Spleen (tissue), 11 donors: Measurements from ENCODE around the gene KCNQ5. TPM values are rescaled to one million over a fixed set of nuclear protein-coding genes. Genes with fewer than 3 reads are reported as not detected.

ENCODE experiments used
- DNase-seq: peaks from one replicate; pipeline ENCODE4 v3.0.0-alpha.2; 2020
- H3K27ac ChIP-seq, 8 donors: fragments of 200-600 bp; sonication (generic) in 7 of 8; 1 replicate in 4 of 8; 2 replicates in 4 of 8; pipeline versions ENCODE4 v1.5.0 to v1.8.0; 2016 to 2021; ENCODE audit warnings: inconsistent platforms in 4 of 8, mild to moderate bottlenecking in 4 of 8, moderate library complexity in 1 of 8
- H3K27me3 ChIP-seq, 7 donors: fragments of 200-600 bp; sonication (generic) in 6 of 7; replicated peaks in 1 of 7; 1 replicate in 4 of 7; 2 replicates in 3 of 7; pipeline versions ENCODE4 v1.5.0 to v1.8.0; 2016 to 2021; ENCODE audit warnings: inconsistent platforms in 3 of 7, mild to moderate bottlenecking in 1 of 7
- H3K36me3 ChIP-seq, 6 donors: fragments of 200-600 bp; sonication (generic) in 5 of 6; 1 replicate in 4 of 6; 2 replicates in 2 of 6; pipeline versions ENCODE4 v1.5.0 to v1.8.0; 2016 to 2021; ENCODE audit warnings: inconsistent platforms in 2 of 6
- H3K4me1 ChIP-seq, 6 donors: fragments of 200-600 bp; sonication (generic) in 5 of 6; 1 replicate in 3 of 6; 2 replicates in 3 of 6; pipeline versions ENCODE4 v1.5.0 to v1.8.0; 2016 to 2021; ENCODE audit warnings: inconsistent platforms in 3 of 6
- H3K4me3 ChIP-seq, 8 donors: fragments of 200-600 bp; sonication (generic) in 7 of 8; 1 replicate in 4 of 8; 2 replicates in 4 of 8; pipeline versions ENCODE4 v1.5.0 to v1.8.0; 2016 to 2021; ENCODE audit warnings: inconsistent platforms in 4 of 8, mild to moderate bottlenecking in 4 of 8, moderate library complexity in 2 of 8
- H3K9me3 ChIP-seq, 8 donors: fragments of 200-600 bp; sonication (generic) in 7 of 8; 1 replicate in 4 of 8; 2 replicates in 4 of 8; pipeline versions ENCODE4 v1.5.0 to v1.8.0; 2016 to 2021; ENCODE audit warnings: inconsistent platforms in 4 of 8
- CTCF ChIP-seq, 11 experiments: fragments of 200-600 bp in 7 of 11; fragments of 450-650 bp in 4 of 11; sonication (generic) in 4 of 11; IDR thresholded peaks in 8 of 11; conservative IDR thresholded peaks in 3 of 11; 1 replicate in 7 of 11; 2 replicates in 4 of 11; pipeline versions ENCODE4 v1.4.0 to v1.8.0; 2016 to 2021; ENCODE audit warnings: antibody characterized with exemption in 11 of 11, inconsistent platforms in 4 of 11, mild to moderate bottlenecking in 1 of 11
- POLR2A ChIP-seq, 3 donors: fragments of 450-650 bp; IDR thresholded peaks; one replicate each; pipeline ENCODE4 v1.5.1; 2017; ENCODE audit warnings: antibody characterized with exemption in 3 of 3, mild to moderate bottlenecking in 1 of 3
- POLR2AphosphoS5 ChIP-seq, 3 donors: sonication (generic); formaldehyde crosslinking; IDR thresholded peaks; one replicate each; pipeline ENCODE4 v1.5.1; 2017; ENCODE audit warnings: antibody characterized with exemption in 3 of 3
- WGBS, 5 donors: extraction: QIAGEN DNeasy Blood & Tissue Kit in 3 of 5; methylation state at CpG; one replicate each; pipeline versions ENCODE4 v1.1.5 to v1.1.7; 2013 to 2018; 5-methylcytosine and 5-hydroxymethylcytosine counted together
- intact Hi-C: fragments of 100-400 bp; cut with DNase I; formaldehyde crosslinking; loops from one replicate; pipeline ENCODE4 v1.15.0; 2023; ENCODE audit warnings: low total_unique reads
- polyA plus RNA-seq, 3 donors: library from polyadenylated mRNA; stranded (reverse); fragments of 200-250 nt; gene quantifications; one replicate each; pipeline ENCODE4 v1.2.1, GENCODE V29; 2013
- total RNA-seq, 7 donors: library from RNA; depleted of rRNA in 3 of 7; stranded (reverse); fragments of >200 nt in 3 of 7; fragmentation: NEBNext Ultra II Directional in 4 of 7; extraction: Animal tissue kit (Norgen Biotek cat#: 25700) in 4 of 7; gene quantifications; one replicate each; pipeline versions ENCODE4 v1.1.0 to v1.2.1, GENCODE V29; 2016 to 2021
- donor health status: healthy with polysubstance abuse.
- donor health status: DM: no; HTN: no; CAD: no; lungs with moderate emphysema.
- donor health status: DM: no; HTN: no; CAD: no.
- donor health status: Bipolar disorder and iron deficiency.
- donor health status: healthy.
- donor health status: DM: no; HTN: no; CAD: no.
- donor health status: DM: yes; HTN: yes; CAD: no.

KCNQ5 gene
- total and polyA plus RNA-seq, 10 donors = 1.3 to 8.7 (median 4.4) TPM

DNA sequence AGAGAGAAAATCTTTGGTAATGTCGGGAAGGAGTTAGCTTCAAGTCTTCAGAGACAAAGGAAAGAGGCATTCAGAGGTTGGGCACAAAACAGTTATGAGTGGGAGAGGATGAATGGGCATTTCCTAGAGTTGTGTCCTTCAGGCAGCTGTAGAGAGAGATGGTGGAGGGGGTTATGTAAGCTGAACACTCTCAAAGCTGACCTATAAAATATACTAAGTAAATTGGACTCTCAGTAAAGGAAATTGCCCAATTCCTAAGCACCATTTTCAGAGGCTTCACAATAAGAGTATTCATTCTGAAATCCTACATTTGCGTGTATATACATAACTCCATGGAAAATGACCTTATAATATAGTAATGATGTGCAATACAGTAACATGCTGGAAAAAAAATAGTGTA lies 161.2 kb downstream of the KCNQ5 start:
- Histone ChIP-seq H3K36me3 (no peaks in the 10 kb centered on the region), H3K4me3 (no peak overlapping the region), H3K9me3 (no peaks in the 10 kb centered on the region), H3K4me1 (no peaks in the 10 kb centered on the region), H3K27ac (no peak overlapping the region), H3K27me3 (no peaks in the 10 kb centered on the region)
- DNase-seq = no peak
- WGBS, 5 donors = 74 to 93% (median 79%) methylated on average over 2 of the region's 2 CpGs
- TF ChIP-seq POLR2A (IDR thresholded peaks at IDR 0.05) = no peak
- no peak for TF ChIP-seq CTCF (IDR thresholded peaks at IDR 0.05 in 8 of 11, conservative IDR thresholded peaks at IDR 0.05 in 3 of 11)
- TF ChIP-seq POLR2AphosphoS5 (IDR thresholded peaks at IDR 0.05) = no peak
- intact Hi-C loops = no loop called here

DNA sequence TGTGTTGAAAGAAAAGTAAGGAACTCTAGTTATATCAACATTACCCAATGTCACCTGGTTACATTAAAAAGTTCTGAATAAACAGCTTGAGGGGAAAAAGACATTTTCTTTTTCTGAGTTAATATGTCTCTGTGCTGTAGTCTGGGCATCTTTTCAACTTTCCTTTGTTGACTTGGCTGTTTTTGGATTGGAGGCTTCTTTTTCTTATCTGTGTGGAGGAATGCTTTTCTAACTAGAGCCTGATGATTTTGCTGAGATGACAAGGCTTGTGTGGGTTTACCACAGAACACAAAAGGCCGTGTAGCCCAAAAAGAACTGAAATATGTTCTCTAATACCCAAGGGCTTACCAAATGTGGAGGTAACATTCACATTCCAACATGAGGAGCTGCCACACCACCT lies 161.8 kb downstream of the KCNQ5 start:
- no peak overlapping the region for H3K4me3 ChIP-seq
- no peaks in the 10 kb centered on the region for H3K27me3 ChIP-seq
- H3K4me1 ChIP-seq = no peaks in the 10 kb centered on the region
- 68 to 81% (median 76%) methylated on average over 1 of the region's 1 CpG for WGBS, 5 donors
- no peak for DNase-seq
- H3K36me3 ChIP-seq = no peaks in the 10 kb centered on the region
- no peak overlapping the region for H3K27ac ChIP-seq
- no peak for TF ChIP-seq POLR2AphosphoS5 (IDR thresholded peaks at IDR 0.05)
- no peak for TF ChIP-seq POLR2A (IDR thresholded peaks at IDR 0.05)
- TF ChIP-seq CTCF (IDR thresholded peaks at IDR 0.05 in 8 of 11, conservative IDR thresholded peaks at IDR 0.05 in 3 of 11) = no peak
- no peaks in the 10 kb centered on the region for H3K9me3 ChIP-seq
- intact Hi-C loops = no loop called here

DNA sequence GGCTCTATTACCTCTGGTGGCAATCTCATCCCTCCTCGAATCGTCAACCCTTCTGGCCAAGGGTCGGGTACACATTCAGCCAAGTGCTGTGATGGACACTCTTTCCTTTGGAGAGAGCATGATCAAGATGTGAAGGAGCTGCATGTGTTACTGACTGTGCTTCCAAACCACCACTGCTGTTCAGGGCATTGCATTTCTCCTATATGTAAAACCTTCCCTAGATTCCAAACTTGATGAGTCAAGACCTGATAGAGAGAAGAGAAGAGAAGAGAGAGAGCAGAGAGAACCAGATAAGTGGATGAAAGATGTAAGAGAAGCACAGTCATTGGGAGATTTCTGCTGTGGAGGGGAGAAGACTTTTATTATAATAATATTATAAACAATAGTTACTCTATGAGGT lies 162.2 kb downstream of the KCNQ5 start:
- 86 to 96% (median 91%) methylated on average over 3 of the region's 3 CpGs for WGBS, 5 donors
- H3K27me3 ChIP-seq = no peaks in the 10 kb centered on the region
- no peak overlapping the region for H3K27ac ChIP-seq
- H3K9me3 ChIP-seq = no peaks in the 10 kb centered on the region
- intact Hi-C loops = no loop called here
- H3K36me3 ChIP-seq = no peaks in the 10 kb centered on the region
- H3K4me1 ChIP-seq = no peaks in the 10 kb centered on the region
- TF ChIP-seq CTCF (IDR thresholded peaks at IDR 0.05 in 8 of 11, conservative IDR thresholded peaks at IDR 0.05 in 3 of 11) (no peak), POLR2A (IDR thresholded peaks at IDR 0.05) (no peak), POLR2AphosphoS5 (IDR thresholded peaks at IDR 0.05) (no peak)
- DNase-seq = no peak
- no peak overlapping the region for H3K4me3 ChIP-seq

DNA sequence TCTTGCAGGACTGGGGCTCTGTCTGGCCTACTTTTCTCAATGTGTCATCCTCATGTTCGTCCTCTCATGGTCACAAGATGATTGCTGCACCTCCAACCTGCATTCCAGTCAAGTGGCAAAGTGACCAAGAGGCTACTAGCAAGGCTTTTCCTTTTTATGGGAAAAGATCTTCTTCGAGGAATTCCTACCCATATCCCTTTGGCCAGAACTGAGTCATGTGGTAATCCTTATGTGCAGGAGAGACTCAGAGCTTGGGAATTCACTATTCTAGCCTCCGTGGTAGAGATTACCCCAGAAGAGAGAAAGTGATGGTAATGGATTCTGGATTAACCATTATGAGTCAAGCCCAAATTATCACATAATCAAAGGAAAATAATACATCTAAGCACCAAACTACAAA lies 162.7 kb downstream of the KCNQ5 start:
- Histone ChIP-seq H3K4me3 (no peak overlapping the region), H3K27me3 (no peaks in the 10 kb centered on the region), H3K36me3 (no peaks in the 10 kb centered on the region), H3K9me3 (no peaks in the 10 kb centered on the region), H3K4me1 (no peaks in the 10 kb centered on the region), H3K27ac (no peak overlapping the region)
- no peak for DNase-seq
- TF ChIP-seq CTCF (IDR thresholded peaks at IDR 0.05 in 8 of 11, conservative IDR thresholded peaks at IDR 0.05 in 3 of 11) (no peak), POLR2AphosphoS5 (IDR thresholded peaks at IDR 0.05) (no peak), POLR2A (IDR thresholded peaks at IDR 0.05) (no peak)
- WGBS, 5 donors = 86 to 95% (median 87%) methylated on average over 3 of the region's 3 CpGs
- intact Hi-C loops = no loop called here
